ENCODE measurements around the gene ABCB1.
"Not testable (repeated sequence)": the region's sequence is repeated elsewhere in the genome, so short reads cannot be mapped to it uniquely, and the experiment has no call there.

- not testable (repeated sequence) for TF ChIP-seq CTCF, EZH2, EZH2phosphoT487 (IDR thresholded peaks at IDR 0.05)
Observed at GRCh38 chr7:87469204-87469603, 131.5 kb downstream of the ABCB1 start.
